HUES64 (cell line): ENCODE measurements around the gene RMI2.

Source experiments
- H3K27ac ChIP-seq: 2 replicates; pipeline ENCODE4 v1.7.0; 2013; ENCODE audit warnings: low read depth, low read length, inconsistent platforms
- H3K27me3 ChIP-seq: 2 replicates; pipeline ENCODE4 v1.6.1; 2013; ENCODE audit warnings: mild to moderate bottlenecking, low read length; ENCODE audit not compliant: insufficient read depth
- H3K36me3 ChIP-seq: 2 replicates; pipeline ENCODE4 v1.6.1; 2013; ENCODE audit warnings: mild to moderate bottlenecking, low read length; ENCODE audit not compliant: insufficient read depth
- H3K4me1 ChIP-seq: 2 replicates; pipeline ENCODE4 v1.6.1; 2013; ENCODE audit warnings: mild to moderate bottlenecking, low read length, moderate library complexity; ENCODE audit not compliant: insufficient read depth
- H3K4me3 ChIP-seq: 2 replicates; pipeline ENCODE4 v1.5.1; 2013; ENCODE audit warnings: mild to moderate bottlenecking, low read length, moderate library complexity
- H3K9ac ChIP-seq: 2 replicates; pipeline ENCODE4 v1.6.1; 2013; ENCODE audit warnings: mild to moderate bottlenecking, low read depth, low read length
- H3K9me3 ChIP-seq: 2 replicates; pipeline ENCODE4 v1.6.1; 2013; ENCODE audit warnings: low read depth, low read length; ENCODE audit not compliant: insufficient read depth
- WGBS: fragments of 150-250, 120-280 bp; methylation state at CpG from one replicate; pipeline ENCODE4 v1.1.7; 2013; ENCODE audit warnings: missing lambda C conversion rate; 5-methylcytosine and 5-hydroxymethylcytosine counted together

Gene RMI2

DNA sequence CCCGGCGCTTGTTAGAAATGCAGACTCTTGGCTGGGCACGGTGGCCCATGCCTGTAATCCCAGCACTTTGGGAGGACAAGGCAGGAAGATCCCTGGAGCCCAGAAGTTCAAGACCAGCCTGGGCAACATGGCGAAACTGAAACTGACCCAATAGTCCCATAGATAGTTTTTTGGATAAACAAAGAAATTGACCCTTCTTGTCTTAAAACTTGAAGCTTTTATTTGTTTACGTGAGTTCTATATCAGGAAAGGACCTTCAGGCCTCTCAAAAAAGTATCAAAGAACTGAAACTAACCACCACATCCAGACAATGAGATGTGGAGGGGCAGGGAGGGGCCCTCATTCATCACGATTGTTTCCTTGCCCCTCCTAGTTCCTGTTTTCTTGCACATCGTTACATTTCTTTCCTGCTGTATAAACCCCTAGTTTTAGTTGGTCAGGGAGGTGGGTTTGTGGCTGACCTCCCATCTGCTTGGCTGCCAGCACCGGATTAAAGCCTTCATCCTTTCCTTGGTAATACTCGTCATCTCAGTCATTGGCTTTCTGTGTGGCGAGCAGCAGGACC, 34.2 kb upstream of the RMI2 start:
- no peak overlapping the region for H3K4me3 ChIP-seq
- H3K4me1 ChIP-seq: peaks cover 34% of the 10 kb centered on the region
- H3K27me3 ChIP-seq: no peaks in the 10 kb centered on the region
- no peak overlapping the region for H3K9ac ChIP-seq
- H3K27ac ChIP-seq: no peak overlapping the region; the same call in 1 of the 2 replicates
- no peaks in the 10 kb centered on the region for H3K9me3 ChIP-seq
- WGBS: 88% methylated on average over 9 of the region's 10 CpGs
- no peaks in the 10 kb centered on the region for H3K36me3 ChIP-seq

GRCh38 chr16:11312718-11313492, 32.4 kb upstream of the RMI2 start:
- Histone ChIP-seq H3K27ac (peak overlapping the region; percentile 91), H3K9me3 (no peaks in the 10 kb centered on the region), H3K4me3 (peak overlapping the region; percentile 2; the same call in 1 of the 2 replicates), H3K36me3 (no peaks in the 10 kb centered on the region), H3K27me3 (no peaks in the 10 kb centered on the region), H3K9ac (peak overlapping the region; percentile 66), H3K4me1 (peaks cover 42% of the 10 kb centered on the region)
- 53% methylated on average over 7 of the region's 8 CpGs for WGBS

- peak overlapping the region; percentile 91 for H3K27ac ChIP-seq
- H3K4me1 ChIP-seq: peaks cover 42% of the 10 kb centered on the region
- H3K36me3 ChIP-seq: no peaks in the 10 kb centered on the region
- WGBS: 82% methylated on average over 9 of the region's 9 CpGs
- no peaks in the 10 kb centered on the region for H3K9me3 ChIP-seq
- peak overlapping the region; percentile 66 for H3K9ac ChIP-seq
- H3K4me3 ChIP-seq: peak overlapping the region; percentile 2; the same call in 1 of the 2 replicates
- H3K27me3 ChIP-seq: no peaks in the 10 kb centered on the region
Observed at GRCh38 chr16:11313493-11314308, 31.6 kb upstream of the RMI2 start.

DNA sequence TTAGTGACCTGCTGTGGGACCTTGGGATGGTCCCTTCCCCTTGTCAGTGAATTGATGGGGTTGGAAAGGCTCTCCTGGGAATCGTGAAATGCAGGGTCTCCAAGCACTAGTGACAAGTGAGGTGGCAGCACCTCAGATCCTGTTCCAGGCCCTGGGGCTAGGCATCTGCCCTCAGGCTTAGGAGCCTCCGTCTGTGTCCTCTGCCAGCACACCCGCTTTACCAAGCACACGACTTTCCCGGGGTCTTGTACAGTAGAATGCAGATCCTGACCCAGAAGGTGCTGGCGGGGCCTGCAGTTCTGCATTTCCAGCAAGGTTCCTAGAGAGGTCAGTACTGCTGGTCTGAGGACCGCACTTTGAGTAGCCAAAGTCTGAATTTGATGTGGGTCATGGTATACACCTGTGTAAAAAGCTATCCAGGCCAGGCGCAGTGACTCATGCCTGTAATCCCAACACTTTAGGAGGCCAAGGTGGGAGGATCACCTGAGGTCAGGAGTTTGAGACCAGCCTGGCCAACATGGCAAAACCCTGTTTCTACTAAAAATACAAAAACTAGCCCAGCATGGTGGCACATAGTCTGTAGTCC, 30.9 kb upstream of the RMI2 start:
- H3K9ac ChIP-seq: 0 out of 2 replicates have a peak overlapping the region, but pooled peaks have one; percentile 23
- H3K4me3 ChIP-seq: no peak overlapping the region
- WGBS: 85% methylated on average over 8 of the region's 8 CpGs
- no peaks in the 10 kb centered on the region for H3K36me3 ChIP-seq
- no peaks in the 10 kb centered on the region for H3K27me3 ChIP-seq
- no peaks in the 10 kb centered on the region for H3K9me3 ChIP-seq
- H3K27ac ChIP-seq: peak overlapping the region; percentile 91
- H3K4me1 ChIP-seq: peaks cover 42% of the 10 kb centered on the region

GRCh38 chr16:11315510-11315909, 29.7 kb upstream of the RMI2 start:
- no peak overlapping the region for H3K4me3 ChIP-seq
- peak overlapping the region; percentile 72 for H3K9ac ChIP-seq
- H3K9me3 ChIP-seq: no peaks in the 10 kb centered on the region
- H3K4me1 ChIP-seq: peaks cover 45% of the 10 kb centered on the region
- H3K27me3 ChIP-seq: no peaks in the 10 kb centered on the region
- no peaks in the 10 kb centered on the region for H3K36me3 ChIP-seq
- H3K27ac ChIP-seq: peak overlapping the region; percentile 93
- WGBS: 2% methylated on average over 13 of the region's 13 CpGs

DNA sequence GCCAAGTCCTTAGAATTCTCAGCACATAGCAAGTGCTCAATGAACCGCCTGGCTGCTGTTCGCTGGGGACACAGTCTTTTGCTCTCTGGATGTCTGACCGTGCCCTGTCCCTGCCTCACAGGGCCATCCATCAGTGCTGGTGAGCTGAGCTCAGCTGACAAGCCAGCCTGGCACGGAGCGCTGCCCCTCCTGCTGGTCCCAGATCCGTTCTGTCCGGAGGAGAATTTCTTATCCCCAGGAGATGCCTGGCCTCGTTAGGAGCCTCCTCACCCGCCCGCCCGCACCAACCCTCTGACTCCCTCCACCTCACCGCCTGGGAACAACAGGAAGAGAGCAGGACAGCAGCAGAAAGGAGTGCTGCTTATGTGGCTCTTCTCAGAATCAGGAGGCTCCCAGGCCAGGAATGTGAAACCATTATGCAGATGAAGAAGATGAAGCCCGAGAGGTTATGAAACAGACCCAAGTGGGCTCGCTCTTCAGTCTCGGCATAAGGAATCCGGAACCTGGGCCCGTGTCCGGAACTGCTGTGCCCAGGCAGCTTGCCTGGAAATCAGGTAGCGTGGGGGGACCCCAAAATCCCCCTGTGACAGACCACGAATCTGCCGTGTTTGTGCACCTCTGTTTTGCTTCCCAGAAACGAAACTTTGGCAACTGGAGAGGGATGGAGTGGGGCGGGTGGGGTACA, 28.8 kb upstream of the RMI2 start:
- H3K27me3 ChIP-seq: no peaks in the 10 kb centered on the region
- peak overlapping the region; percentile 93 for H3K27ac ChIP-seq
- no peaks in the 10 kb centered on the region for H3K36me3 ChIP-seq
- peaks cover 45% of the 10 kb centered on the region for H3K4me1 ChIP-seq
- 32% methylated on average over 23 of the region's 23 CpGs for WGBS
- H3K9me3 ChIP-seq: no peaks in the 10 kb centered on the region
- peak overlapping the region; percentile 15 for H3K4me3 ChIP-seq
- peak overlapping the region; percentile 72 for H3K9ac ChIP-seq

DNA sequence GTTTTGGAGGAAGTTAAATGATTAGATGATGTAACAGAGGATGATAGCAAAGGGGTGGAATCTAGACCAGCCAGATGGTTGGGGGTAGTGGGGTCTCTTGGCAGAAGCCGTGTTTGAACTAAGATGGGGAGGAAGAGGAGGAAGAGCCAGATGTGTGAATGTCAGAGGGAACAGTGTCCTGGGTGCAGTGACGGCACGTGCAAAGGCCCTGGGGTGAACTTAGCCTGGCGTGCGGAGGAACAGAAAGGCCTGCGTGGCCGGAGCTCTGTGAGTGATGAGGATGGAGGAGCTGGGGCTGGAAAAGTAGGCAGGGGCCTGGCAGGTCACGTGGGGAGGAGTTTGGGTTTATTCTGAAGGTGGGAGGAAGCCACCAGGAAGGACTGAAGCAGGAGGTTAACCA, 26.4 kb upstream of the RMI2 start:
- WGBS: 93% methylated on average over 8 of the region's 8 CpGs
- no peak overlapping the region for H3K27ac ChIP-seq
- H3K4me3 ChIP-seq: no peak overlapping the region
- H3K4me1 ChIP-seq: peaks cover 30% of the 10 kb centered on the region
- H3K9ac ChIP-seq: no peak overlapping the region
- no peaks in the 10 kb centered on the region for H3K9me3 ChIP-seq
- H3K36me3 ChIP-seq: no peaks in the 10 kb centered on the region
- H3K27me3 ChIP-seq: no peaks in the 10 kb centered on the region

DNA sequence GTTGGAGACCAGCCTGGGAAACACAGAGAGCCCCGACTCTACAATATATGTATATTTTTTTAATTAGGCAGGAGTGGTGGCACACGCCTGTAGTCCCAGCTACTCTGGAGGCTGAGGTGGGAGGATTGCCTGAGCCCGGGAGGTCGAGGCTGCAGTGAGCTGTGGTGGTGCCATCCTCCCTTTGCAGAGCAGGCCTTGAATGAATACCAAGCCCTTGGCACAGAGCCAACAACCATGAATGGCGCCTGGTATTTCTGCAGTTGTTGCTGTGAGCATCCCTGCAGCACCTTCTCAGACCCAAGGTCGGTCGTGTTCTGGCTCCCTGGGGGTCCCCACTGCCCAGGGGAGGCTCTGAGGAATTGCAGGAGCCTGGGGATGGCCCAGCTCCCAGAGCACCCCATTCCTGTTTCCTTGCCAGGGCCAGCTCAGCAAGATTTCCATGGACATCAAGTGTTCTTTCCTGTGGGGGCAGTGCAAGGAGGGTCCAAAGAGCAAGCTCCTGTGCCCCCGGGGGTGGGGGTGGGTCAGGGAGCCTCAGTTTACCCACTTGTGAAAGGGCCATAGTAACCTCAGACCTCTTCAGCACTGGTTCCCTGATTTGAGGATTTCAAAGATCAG, 25.6 kb upstream of the RMI2 start:
- 84% methylated on average over 7 of the region's 8 CpGs for WGBS
- Histone ChIP-seq H3K27me3 (no peaks in the 10 kb centered on the region), H3K36me3 (no peaks in the 10 kb centered on the region), H3K27ac (peak overlapping the region; percentile 14; the same call in 1 of the 2 replicates), H3K9ac (no peak overlapping the region), H3K4me1 (peaks cover 22% of the 10 kb centered on the region), H3K4me3 (no peak overlapping the region), H3K9me3 (no peaks in the 10 kb centered on the region)

GRCh38 chr16:11320170-11320569, 25.1 kb upstream of the RMI2 start:
- Histone ChIP-seq H3K4me1 (peaks cover 17% of the 10 kb centered on the region), H3K4me3 (no peak overlapping the region), H3K9ac (no peak overlapping the region), H3K36me3 (no peaks in the 10 kb centered on the region), H3K27me3 (no peaks in the 10 kb centered on the region), H3K27ac (peak overlapping the region; percentile 14; the same call in 1 of the 2 replicates), H3K9me3 (no peaks in the 10 kb centered on the region)
- WGBS: 74% methylated on average over 10 of the region's 10 CpGs

DNA sequence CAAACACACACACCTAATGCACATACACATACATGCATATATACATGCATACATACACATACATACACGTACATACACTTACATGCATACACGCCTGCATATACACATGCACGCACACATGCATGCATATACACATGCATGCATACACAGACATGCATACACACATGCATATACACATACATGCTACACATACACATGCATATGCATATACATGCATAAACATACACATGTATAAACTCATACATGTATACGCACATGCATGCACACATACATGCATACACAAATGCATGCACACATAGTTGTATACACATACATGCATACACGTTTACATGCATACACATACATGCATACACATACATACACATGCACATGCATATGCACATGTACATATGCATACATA, 23.6 kb upstream of the RMI2 start:
- Histone ChIP-seq H3K9me3 (no peaks in the 10 kb centered on the region), H3K4me1 (peaks cover 7% of the 10 kb centered on the region)
- WGBS: 51% methylated on average over 5 of the region's 5 CpGs

More for the DNA sequence above, 23.6 kb upstream of the RMI2 start:
- no peak overlapping the region for H3K27ac ChIP-seq
- no peaks in the 10 kb centered on the region for H3K27me3 ChIP-seq
- H3K9ac ChIP-seq: no peak overlapping the region
- no peak overlapping the region for H3K4me3 ChIP-seq
- H3K36me3 ChIP-seq: no peaks in the 10 kb centered on the region
